A549 (cell line): ENCODE data around the gene POU4F1. TPM values are rescaled to one million over a fixed set of nuclear protein-coding genes. Genes with fewer than 3 reads are reported as not detected.

ENCODE experiments used
- ATAC-seq, 2 experiments: fragments of 200-7000 bp in 1 of 2; fragments of >200 bp in 1 of 2; cut with Nextera tagmentation in 1 of 2; cut with Tn5 transposase in 1 of 2; 3 replicates each; pipeline versions ENCODE4 v1.8.0 to v1.9.1; 2018 to 2020; ENCODE audit warnings: mild to moderate bottlenecking in 1 of 2, moderate library complexity in 1 of 2
- CTCF ChIA-PET: fragments of 300-600 bp; sonication (Branson Sonifier 250); formaldehyde crosslinking; extraction: SDS; loops from one replicate; lab custom pipeline; 2021; ENCODE audit warnings: antibody characterized with exemption, inconsistent platforms; lab: Yijun Ruan, JAX
- POLR2A ChIA-PET: fragments of 350-600 bp; formaldehyde crosslinking; extraction: SDS; loops from one replicate; lab custom pipeline; 2021; ENCODE audit warnings: antibody characterized with exemption, inconsistent platforms; lab: Yijun Ruan, JAX
- DNase-seq, 2 experiments: peaks; one replicate each; pipeline versions ENCODE4 v3.0.0 to v3.0.0-alpha.2; 2011 to 2016; ENCODE audit warnings: low read depth in 1 of 2, low spot score in 1 of 2
- FAIRE-seq: peaks from 2 replicates; lab custom pipeline; 2011; peaks lifted over from hg19 to GRCh38; lab: Jason Lieb, UNC
- H3K27ac ChIP-seq, 2 experiments: fragments of >200 bp; sonication (Bioruptor Twin); formaldehyde crosslinking; 3 replicates each; pipeline ENCODE4 v1.5.1; 2016 to 2017
- H3K4me1 ChIP-seq: fragments of >200 bp; sonication (Bioruptor Twin); formaldehyde crosslinking; 3 replicates; pipeline ENCODE4 v1.6.1; 2016
- H3K4me2 ChIP-seq: fragments of >200 bp; sonication (Bioruptor Twin); formaldehyde crosslinking; 3 replicates; pipeline ENCODE4 v1.6.1; 2016
- H3K4me3 ChIP-seq: fragments of >200 bp; sonication (Bioruptor Twin); formaldehyde crosslinking; 3 replicates; pipeline ENCODE4 v1.5.1; 2016
- H3K9me3 ChIP-seq: fragments of >200 bp; sonication (Bioruptor Twin); formaldehyde crosslinking; 3 replicates; pipeline ENCODE4 v1.6.1; 2016
- BHLHE40 ChIP-seq: IDR thresholded peaks from 2 replicates; pipeline ENCODE4 v1.6.1; 2012; ENCODE audit warnings: low read depth, low read length, inconsistent platforms
- CBX2 ChIP-seq: fragments of 200-600 bp; sonication (generic); IDR thresholded peaks from 2 replicates; pipeline ENCODE4 v1.6.1; 2016; ENCODE audit warnings: low read depth, mild to moderate bottlenecking, borderline replicate concordance
- CHD4 ChIP-seq: fragments of 200-600 bp; sonication (generic); IDR thresholded peaks from 2 replicates; pipeline ENCODE4 v1.6.1; 2016; ENCODE audit warnings: antibody characterized with exemption, mild to moderate bottlenecking, borderline replicate concordance
- ESRRA ChIP-seq: fragments of 150-350 bp; IDR thresholded peaks from 2 replicates; pipeline ENCODE4 v1.6.1; 2014; ENCODE audit warnings: mild to moderate bottlenecking, low read length, borderline replicate concordance
- FOSB ChIP-seq: fragments of 250-450 bp; sonication (Bioruptor Pico); IDR thresholded peaks from 2 replicates; pipeline ENCODE4 v1.5.0; 2020; ENCODE audit warnings: mild to moderate bottlenecking, moderate library complexity
- HDAC2 ChIP-seq: fragments of 200-600 bp; sonication (generic); IDR thresholded peaks from 2 replicates; pipeline ENCODE4 v1.6.1; 2016
- JUNB ChIP-seq: fragments of >200 bp; sonication (Bioruptor Twin); formaldehyde crosslinking; IDR thresholded peaks from 2 replicates; pipeline ENCODE4 v1.6.1; 2016
- MAFK ChIP-seq: fragments of 450-650 bp; IDR thresholded peaks from 2 replicates; pipeline ENCODE4 v1.6.1; 2014; ENCODE audit not compliant: partially characterized antibody
- MAZ ChIP-seq: fragments of 150-350 bp; IDR thresholded peaks from 2 replicates; pipeline ENCODE4 v1.6.1; 2014; ENCODE audit warnings: antibody characterized with exemption, low read depth, low read length, borderline replicate concordance
- NPAS2 ChIP-seq: fragments of 250-450 bp; sonication (Bioruptor Pico); IDR thresholded peaks from 2 replicates; pipeline ENCODE4 v1.8.0; 2022; ENCODE audit warnings: mild to moderate bottlenecking, moderate library complexity, borderline replicate concordance
- NR3C1 ChIP-seq: fragments of >200 bp; sonication (Bioruptor Twin); formaldehyde crosslinking; IDR thresholded peaks from 3 replicates; pipeline ENCODE4 v1.6.1; 2017
- POLR2AphosphoS2 ChIP-seq: conservative IDR thresholded peaks from 2 replicates; pipeline ENCODE4 v1.6.1; 2012; ENCODE audit warnings: low read length, improper control_type of control experiment, inconsistent platforms
- RAD21 ChIP-seq, 2 experiments: fragments of >200 bp in 1 of 2; sonication (Bioruptor Twin) in 1 of 2; formaldehyde crosslinking in 1 of 2; IDR thresholded peaks in 1 of 2; conservative IDR thresholded peaks in 1 of 2; 2 replicates in 1 of 2; 3 replicates in 1 of 2; pipeline ENCODE4 v1.6.1; 2012 to 2018; ENCODE audit warnings: inconsistent platforms in 1 of 2
- SMC3 ChIP-seq: fragments of >200 bp; sonication (Bioruptor Twin); formaldehyde crosslinking; IDR thresholded peaks from 3 replicates; pipeline ENCODE4 v1.6.1; 2018; ENCODE audit warnings: inconsistent platforms
- SREBF2 ChIP-seq: fragments of 450-650 bp; IDR thresholded peaks from 2 replicates; pipeline ENCODE4 v1.6.1; 2014; ENCODE audit warnings: mild to moderate bottlenecking, moderate library complexity
- ZSCAN20 ChIP-seq: fragments of 250-450 bp; sonication (Bioruptor Pico); IDR thresholded peaks from 2 replicates; pipeline ENCODE4 v1.8.0; 2022; ENCODE audit warnings: mild to moderate bottlenecking, moderate library complexity
- WGBS: methylation state at CpG from one replicate; pipeline ENCODE4 v1.1.6; 2017; ENCODE audit errors: missing lambda C conversion rate; 5-methylcytosine and 5-hydroxymethylcytosine counted together
- polyA plus RNA-seq, 4 experiments: library from polyadenylated mRNA; depleted of rRNA in 3 of 4; stranded (reverse); fragments of >200 nt; fragmentation: RNase III in 1 of 4; extraction: RNeasy Plus Mini Kit Qiagen cat#74134 plus additional on column Dnase treatment in 1 of 4; gene quantifications; 2 replicates in 3 of 4; 3 replicates in 1 of 4; pipeline ENCODE4 v1.2.3, GENCODE V29; 2011 to 2017
- TF ChIP-seq, protein P1 (sequence below): fragments of >200 bp; sonication (Bioruptor Twin); formaldehyde crosslinking; IDR thresholded peaks from 3 replicates; pipeline ENCODE4 v1.6.1; 2016
- TF ChIP-seq, protein P2 (sequence below): fragments of >200 bp; sonication (Bioruptor Twin); formaldehyde crosslinking; IDR thresholded peaks from 2 replicates; pipeline ENCODE4 v1.6.1; 2016
- TF ChIP-seq, protein P3 (sequence below): IDR thresholded peaks from 2 replicates; pipeline ENCODE4 v1.6.1; 2012
- TF ChIP-seq, protein P4 (sequence below): IDR thresholded peaks from 2 replicates; pipeline ENCODE4 v1.6.1; 2012
- TF ChIP-seq, protein P5 (sequence below): fragments of 150-350 bp; IDR thresholded peaks from 2 replicates; pipeline ENCODE4 v1.6.1; 2014; ENCODE audit warnings: low read depth, mild to moderate bottlenecking, low read length
- TF ChIP-seq, protein P6 (sequence below): fragments of 200-600 bp; sonication (generic); IDR thresholded peaks from 2 replicates; pipeline ENCODE4 v1.6.1; 2016; ENCODE audit warnings: antibody characterized with exemption, mild to moderate bottlenecking, moderate library complexity

POU4F1 gene
- polyA plus RNA-seq, 2 of the 4 experiments (the other 2 are of a cell fraction) = 1.2 to 1.5 TPM

DNA sequence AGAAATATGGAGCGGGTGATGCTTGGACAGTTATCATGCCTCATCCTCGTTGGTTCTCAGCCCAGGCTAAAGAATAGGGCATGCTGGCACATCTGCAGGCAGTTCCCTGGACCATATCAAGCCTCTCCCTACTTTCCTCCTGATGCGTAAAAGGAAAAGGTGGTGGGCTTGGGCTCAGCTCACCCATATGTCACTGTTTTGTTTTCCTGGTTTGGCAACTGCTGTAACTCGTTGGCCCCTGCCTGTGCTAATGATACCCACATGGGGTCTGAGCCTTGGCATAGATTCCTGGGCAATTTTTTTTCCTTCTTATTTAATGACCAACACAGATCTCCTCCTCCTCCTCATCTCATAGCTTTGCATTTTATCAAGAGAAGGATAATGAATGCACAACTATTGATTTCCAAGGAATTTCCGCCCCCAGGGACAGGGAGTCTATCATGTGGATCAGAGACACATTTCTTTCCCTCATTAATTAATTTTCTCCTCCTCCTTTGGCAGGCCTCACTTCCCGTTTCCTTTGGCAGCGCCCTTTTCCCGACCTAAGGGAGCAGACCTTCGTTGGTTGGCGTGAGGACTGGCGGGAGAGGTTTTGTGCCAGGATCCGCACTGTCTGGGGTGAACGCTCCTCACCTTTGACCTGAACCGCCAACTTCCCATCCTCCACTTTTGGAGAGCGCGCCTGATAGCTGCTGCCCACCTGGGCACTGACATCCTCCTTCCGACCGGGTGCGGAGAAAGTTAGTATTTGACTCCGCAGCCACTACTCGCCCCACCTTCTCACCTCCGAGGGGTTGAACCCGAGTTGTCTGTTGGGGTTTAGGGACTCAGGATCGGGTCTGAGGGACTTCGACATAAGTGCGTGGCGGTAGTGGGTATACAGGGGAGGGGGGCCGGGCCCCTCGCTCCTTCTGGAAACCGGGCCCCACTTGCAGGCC lies 3.4 kb upstream of the POU4F1 start:
- ChIA-PET CTCF (no interaction called here), POLR2A (no interaction called here)
- no peak overlapping the region for H3K4me2 ChIP-seq
- no peak overlapping the region for H3K4me3 ChIP-seq
- H3K27ac ChIP-seq = no peak overlapping the region
- TF ChIP-seq, protein P1, sequence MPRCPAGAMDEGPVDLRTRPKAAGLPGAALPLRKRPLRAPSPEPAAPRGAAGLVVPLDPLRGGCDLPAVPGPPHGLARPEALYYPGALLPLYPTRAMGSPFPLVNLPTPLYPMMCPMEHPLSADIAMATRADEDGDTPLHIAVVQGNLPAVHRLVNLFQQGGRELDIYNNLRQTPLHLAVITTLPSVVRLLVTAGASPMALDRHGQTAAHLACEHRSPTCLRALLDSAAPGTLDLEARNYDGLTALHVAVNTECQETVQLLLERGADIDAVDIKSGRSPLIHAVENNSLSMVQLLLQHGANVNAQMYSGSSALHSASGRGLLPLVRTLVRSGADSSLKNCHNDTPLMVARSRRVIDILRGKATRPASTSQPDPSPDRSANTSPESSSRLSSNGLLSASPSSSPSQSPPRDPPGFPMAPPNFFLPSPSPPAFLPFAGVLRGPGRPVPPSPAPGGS = no peak
- TF ChIP-seq, protein P2, sequence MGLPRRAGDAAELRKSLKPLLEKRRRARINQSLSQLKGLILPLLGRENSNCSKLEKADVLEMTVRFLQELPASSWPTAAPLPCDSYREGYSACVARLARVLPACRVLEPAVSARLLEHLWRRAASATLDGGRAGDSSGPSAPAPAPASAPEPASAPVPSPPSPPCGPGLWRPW = no peak
- TF ChIP-seq CHD4 (no peak), MAFK (no peak), NR3C1 (no peak), RAD21 (conservative IDR thresholded peaks at IDR 0.05 in 1 of 2, IDR thresholded peaks at IDR 0.05 in 1 of 2) (no peak), HDAC2 (no peak), POLR2AphosphoS2 (no peak), JUNB (no peak), MAZ (no peak), FOSB (no peak), ESRRA (no peak), SMC3 (no peak), CBX2 (no peak)
- TF ChIP-seq, protein P3, sequence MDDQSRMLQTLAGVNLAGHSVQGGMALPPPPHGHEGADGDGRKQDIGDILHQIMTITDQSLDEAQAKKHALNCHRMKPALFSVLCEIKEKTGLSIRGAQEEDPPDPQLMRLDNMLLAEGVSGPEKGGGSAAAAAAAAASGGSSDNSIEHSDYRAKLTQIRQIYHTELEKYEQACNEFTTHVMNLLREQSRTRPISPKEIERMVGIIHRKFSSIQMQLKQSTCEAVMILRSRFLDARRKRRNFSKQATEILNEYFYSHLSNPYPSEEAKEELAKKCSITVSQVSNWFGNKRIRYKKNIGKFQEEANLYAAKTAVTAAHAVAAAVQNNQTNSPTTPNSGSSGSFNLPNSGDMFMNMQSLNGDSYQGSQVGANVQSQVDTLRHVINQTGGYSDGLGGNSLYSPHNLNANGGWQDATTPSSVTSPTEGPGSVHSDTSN = no peak
- TF ChIP-seq, protein P4, sequence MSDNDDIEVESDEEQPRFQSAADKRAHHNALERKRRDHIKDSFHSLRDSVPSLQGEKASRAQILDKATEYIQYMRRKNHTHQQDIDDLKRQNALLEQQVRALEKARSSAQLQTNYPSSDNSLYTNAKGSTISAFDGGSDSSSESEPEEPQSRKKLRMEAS = no peak
- TF ChIP-seq, protein P5, sequence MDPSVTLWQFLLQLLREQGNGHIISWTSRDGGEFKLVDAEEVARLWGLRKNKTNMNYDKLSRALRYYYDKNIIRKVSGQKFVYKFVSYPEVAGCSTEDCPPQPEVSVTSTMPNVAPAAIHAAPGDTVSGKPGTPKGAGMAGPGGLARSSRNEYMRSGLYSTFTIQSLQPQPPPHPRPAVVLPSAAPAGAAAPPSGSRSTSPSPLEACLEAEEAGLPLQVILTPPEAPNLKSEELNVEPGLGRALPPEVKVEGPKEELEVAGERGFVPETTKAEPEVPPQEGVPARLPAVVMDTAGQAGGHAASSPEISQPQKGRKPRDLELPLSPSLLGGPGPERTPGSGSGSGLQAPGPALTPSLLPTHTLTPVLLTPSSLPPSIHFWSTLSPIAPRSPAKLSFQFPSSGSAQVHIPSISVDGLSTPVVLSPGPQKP = no peak
- DNase-seq (no peak), ATAC-seq (no peak), FAIRE-seq (no peak)
- no peaks in the 10 kb centered on the region for H3K9me3 ChIP-seq
- WGBS = 74% methylated on average over 24 of the region's 30 CpGs
- H3K4me1 ChIP-seq = 0 out of 3 replicates have a peak, but pooled peaks cover 5% of the 10 kb centered on the region

DNA sequence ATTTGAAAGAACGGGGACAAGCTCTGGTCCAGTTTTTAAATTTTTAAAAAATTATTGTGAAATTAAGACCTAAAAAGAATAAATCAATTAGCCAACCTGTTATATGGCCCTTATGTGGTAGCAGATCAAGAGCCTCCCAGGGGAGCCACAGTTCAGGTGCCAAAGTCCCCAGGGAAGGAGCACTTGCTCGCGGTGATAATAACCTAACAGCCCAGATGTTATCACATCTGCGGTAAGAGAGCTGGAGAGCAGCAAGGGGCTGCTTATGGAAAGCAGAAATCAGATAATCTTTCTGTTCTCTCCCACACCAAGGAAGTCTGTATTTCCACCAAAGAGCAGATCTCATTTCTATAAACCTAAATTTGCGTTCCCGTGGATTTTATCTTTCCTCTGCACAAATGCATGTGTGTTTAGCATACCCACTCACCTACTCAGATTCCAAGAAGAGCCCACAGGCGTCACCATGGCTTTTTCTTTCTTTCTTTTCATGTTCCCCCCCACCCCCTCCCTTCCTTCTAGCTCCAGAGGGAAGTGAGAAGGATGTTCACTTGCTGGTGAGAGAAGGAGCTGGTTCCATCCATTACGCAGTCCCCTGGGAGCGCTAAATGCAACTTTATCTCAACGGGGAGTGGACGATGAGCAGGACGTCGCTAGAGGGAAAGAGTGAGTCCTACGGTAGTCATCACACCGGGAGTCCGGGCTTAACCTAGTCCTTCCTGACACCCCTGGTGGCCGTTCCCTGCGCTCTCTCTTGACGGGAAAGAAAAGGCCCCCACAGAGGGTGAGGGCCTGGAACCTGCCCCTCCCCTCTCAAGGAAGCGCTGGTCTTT lies 1.6 kb upstream of the POU4F1 start:
- Histone ChIP-seq H3K4me1 (0 out of 3 replicates have a peak, but pooled peaks cover 5% of the 10 kb centered on the region), H3K9me3 (no peaks in the 10 kb centered on the region), H3K4me3 (no peak overlapping the region), H3K4me2 (peak overlapping the region; percentile 57), H3K27ac (no peak overlapping the region)
- ChIA-PET POLR2A (no interaction called here), CTCF (no interaction called here)
- ATAC-seq (peak; percentile 67 to 74), FAIRE-seq (no peak), DNase-seq (peak; percentile 58 to 61)
- 18% methylated on average over 10 of the region's 20 CpGs for WGBS
- TF ChIP-seq CHD4 (no peak), ZSCAN20 (no peak), SREBF2 (no peak), NPAS2 (CRISPR knock-in tag) (no peak), BHLHE40 (no peak)
- TF ChIP-seq, protein P1 = no peak
- TF ChIP-seq, protein P4 = no peak
- TF ChIP-seq, protein P6, sequence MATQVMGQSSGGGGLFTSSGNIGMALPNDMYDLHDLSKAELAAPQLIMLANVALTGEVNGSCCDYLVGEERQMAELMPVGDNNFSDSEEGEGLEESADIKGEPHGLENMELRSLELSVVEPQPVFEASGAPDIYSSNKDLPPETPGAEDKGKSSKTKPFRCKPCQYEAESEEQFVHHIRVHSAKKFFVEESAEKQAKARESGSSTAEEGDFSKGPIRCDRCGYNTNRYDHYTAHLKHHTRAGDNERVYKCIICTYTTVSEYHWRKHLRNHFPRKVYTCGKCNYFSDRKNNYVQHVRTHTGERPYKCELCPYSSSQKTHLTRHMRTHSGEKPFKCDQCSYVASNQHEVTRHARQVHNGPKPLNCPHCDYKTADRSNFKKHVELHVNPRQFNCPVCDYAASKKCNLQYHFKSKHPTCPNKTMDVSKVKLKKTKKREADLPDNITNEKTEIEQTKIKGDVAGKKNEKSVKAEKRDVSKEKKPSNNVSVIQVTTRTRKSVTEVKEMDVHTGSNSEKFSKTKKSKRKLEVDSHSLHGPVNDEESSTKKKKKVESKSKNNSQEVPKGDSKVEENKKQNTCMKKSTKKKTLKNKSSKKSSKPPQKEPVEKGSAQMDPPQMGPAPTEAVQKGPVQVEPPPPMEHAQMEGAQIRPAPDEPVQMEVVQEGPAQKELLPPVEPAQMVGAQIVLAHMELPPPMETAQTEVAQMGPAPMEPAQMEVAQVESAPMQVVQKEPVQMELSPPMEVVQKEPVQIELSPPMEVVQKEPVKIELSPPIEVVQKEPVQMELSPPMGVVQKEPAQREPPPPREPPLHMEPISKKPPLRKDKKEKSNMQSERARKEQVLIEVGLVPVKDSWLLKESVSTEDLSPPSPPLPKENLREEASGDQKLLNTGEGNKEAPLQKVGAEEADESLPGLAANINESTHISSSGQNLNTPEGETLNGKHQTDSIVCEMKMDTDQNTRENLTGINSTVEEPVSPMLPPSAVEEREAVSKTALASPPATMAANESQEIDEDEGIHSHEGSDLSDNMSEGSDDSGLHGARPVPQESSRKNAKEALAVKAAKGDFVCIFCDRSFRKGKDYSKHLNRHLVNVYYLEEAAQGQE = no peak
- TF ChIP-seq, protein P5 = no peak
- TF ChIP-seq, all 56 proteins: peak for 0
